IMR-90 (cell line): ENCODE data around the gene RPTOR. TPM values are rescaled to one million over a fixed set of nuclear protein-coding genes. Genes with fewer than 3 reads are reported as not detected.

Source experiments
- ATAC-seq: fragments of 200-7000 bp; cut with Tn5 transposase; 2 replicates; pipeline ENCODE4 v1.9.1; 2020; ENCODE audit warnings: low read depth, mild to moderate bottlenecking, moderate library complexity
- BruUV-seq: library from RNA; stranded (reverse); fragments of 400-500 nt; replicated peaks from 2 replicates; lab custom pipeline; 2021; lab: Mats Ljungman, UMichigan
- CTCF ChIA-PET: fragments of 300-600 bp; formaldehyde crosslinking; extraction: SDS; loops from one replicate; lab custom pipeline; 2021; ENCODE audit warnings: antibody characterized with exemption; lab: Yijun Ruan, JAX
- POLR2A ChIA-PET: fragments of 300-600 bp; sonication (Branson Sonifier 250); formaldehyde crosslinking; loops from one replicate; lab custom pipeline; 2022; ENCODE audit warnings: antibody characterized with exemption; ENCODE audit not compliant: unreplicated experiment; lab: Charles Lee
- DNase-seq: peaks from one replicate; pipeline ENCODE4 v3.0.0; 2013
- H2AFZ ChIP-seq: replicated peaks from 2 replicates; pipeline ENCODE3; 2013; ENCODE audit warnings: low read length, mild to moderate bottlenecking; ENCODE audit not compliant: poor library complexity
- H2AK5ac ChIP-seq: 2 replicates; pipeline ENCODE4 v1.6.1; 2013; ENCODE audit warnings: low read depth, low read length, inconsistent platforms
- H2AK9ac ChIP-seq: replicated peaks from 2 replicates; pipeline ENCODE3; 2013; ENCODE audit warnings: mild to moderate bottlenecking, low read depth, low read length, moderate library complexity; ENCODE audit not compliant: poor library complexity
- H2BK120ac ChIP-seq: 2 replicates; pipeline ENCODE4 v1.6.1; 2013; ENCODE audit warnings: low read depth, low read length, inconsistent platforms
- H2BK15ac ChIP-seq: 3 replicates; pipeline ENCODE4 v1.6.1; 2013; ENCODE audit warnings: low read depth, low read length, inconsistent platforms
- H2BK20ac ChIP-seq: 2 replicates; pipeline ENCODE4 v1.6.1; 2013; ENCODE audit warnings: low read depth, mild to moderate bottlenecking, inconsistent platforms, low read length, moderate library complexity
- H2BK5ac ChIP-seq: 2 replicates; pipeline ENCODE4 v1.6.1; 2013; ENCODE audit warnings: mild to moderate bottlenecking, low read depth, low read length, inconsistent platforms; ENCODE audit not compliant: poor library complexity, severe bottlenecking
- H3K14ac ChIP-seq: replicated peaks from 2 replicates; pipeline ENCODE4 v1.6.1; 2013; ENCODE audit warnings: low read depth, low read length, inconsistent platforms
- H3K18ac ChIP-seq: 2 replicates; pipeline ENCODE4 v1.6.1; 2013; ENCODE audit warnings: low read depth, low read length, control low read depth
- H3K23ac ChIP-seq: 2 replicates; pipeline ENCODE4 v1.6.1; 2013; ENCODE audit warnings: low read depth, low read length, inconsistent platforms
- H3K27ac ChIP-seq: 2 replicates; pipeline ENCODE4 v1.5.1; 2013; ENCODE audit warnings: mild to moderate bottlenecking, control low read depth, low read length; ENCODE audit not compliant: insufficient read depth
- H3K27me3 ChIP-seq: 2 replicates; pipeline ENCODE4 v1.6.1; 2013; ENCODE audit warnings: low read length; ENCODE audit not compliant: control insufficient read depth, insufficient read depth
- H3K36me3 ChIP-seq: 2 replicates; pipeline ENCODE4 v1.6.1; 2013; ENCODE audit warnings: low read length, mixed read lengths; ENCODE audit not compliant: control insufficient read depth, insufficient read depth
- H3K4ac ChIP-seq: 2 replicates; pipeline ENCODE4 v1.6.1; 2013; ENCODE audit warnings: low read depth, low read length, inconsistent platforms
- H3K4me1 ChIP-seq: 2 replicates; pipeline ENCODE4 v1.6.1; 2013; ENCODE audit warnings: low read length, mixed read lengths; ENCODE audit not compliant: control insufficient read depth, insufficient read depth
- H3K4me2 ChIP-seq: 2 replicates; pipeline ENCODE4 v1.6.1; 2013; ENCODE audit warnings: low read depth, mild to moderate bottlenecking, control low read depth, low read length, moderate library complexity
- H3K4me3 ChIP-seq: 2 replicates; pipeline ENCODE4 v1.5.1; 2013; ENCODE audit warnings: low read depth, mild to moderate bottlenecking, control low read depth, low read length, moderate library complexity; ENCODE audit not compliant: insufficient read depth
- H3K56ac ChIP-seq: 2 replicates; pipeline ENCODE4 v1.6.1; 2013; ENCODE audit warnings: low read length, inconsistent platforms; ENCODE audit not compliant: insufficient read depth; ENCODE audit errors: extremely low read depth
- H3K79me1 ChIP-seq, 2 experiments: 2 replicates each; pipeline ENCODE4 v1.6.1; 2013; ENCODE audit warnings: low read length in 2 of 2, inconsistent platforms in 1 of 2, low read depth in 1 of 2
- H3K9ac ChIP-seq: 2 replicates; pipeline ENCODE4 v1.6.1; 2013; ENCODE audit warnings: low read depth, low read length, control low read depth
- H3K9me1 ChIP-seq: 2 replicates; pipeline ENCODE4 v1.6.1; 2013; ENCODE audit warnings: low read length, inconsistent platforms; ENCODE audit not compliant: insufficient read depth
- H3K9me3 ChIP-seq: 2 replicates; pipeline ENCODE4 v1.6.1; 2013; ENCODE audit warnings: low read length; ENCODE audit not compliant: control insufficient read depth, insufficient read depth
- H4K20me1 ChIP-seq: 2 replicates; pipeline ENCODE4 v1.6.1; 2013; ENCODE audit warnings: low read length, inconsistent platforms; ENCODE audit not compliant: insufficient read depth
- H4K5ac ChIP-seq: 2 replicates; pipeline ENCODE4 v1.6.1; 2013; ENCODE audit warnings: mild to moderate bottlenecking, low read depth, low read length, control low read depth
- H4K8ac ChIP-seq, 2 experiments: 2 replicates each; pipeline ENCODE4 v1.6.1; 2013; ENCODE audit warnings: low read depth in 2 of 2, low read length in 2 of 2, control low read depth in 1 of 2, inconsistent platforms in 1 of 2
- H4K91ac ChIP-seq: 2 replicates; pipeline ENCODE4 v1.6.1; 2013; ENCODE audit warnings: low read depth, low read length, inconsistent platforms; ENCODE audit not compliant: insufficient read depth
- BHLHE40 ChIP-seq: fragments of 150-350 bp; IDR thresholded peaks from 2 replicates; pipeline ENCODE4 v1.6.1; 2016; ENCODE audit warnings: mild to moderate bottlenecking, low read depth, low read length
- CEBPB ChIP-seq: IDR thresholded peaks from 2 replicates; pipeline ENCODE4 v1.6.1; 2012; ENCODE audit warnings: low read depth, low read length, improper control_type of control experiment
- CHD1 ChIP-seq: IDR thresholded peaks from 2 replicates; pipeline ENCODE4 v1.6.1; 2012; ENCODE audit warnings: low read depth, low read length, improper control_type of control experiment
- FOS ChIP-seq: fragments of 150-350 bp; IDR thresholded peaks from 2 replicates; pipeline ENCODE4 v1.6.1; 2016; ENCODE audit warnings: low read depth, low read length
- MAFK ChIP-seq: IDR thresholded peaks from 2 replicates; pipeline ENCODE4 v1.6.1; 2012; ENCODE audit warnings: low read depth, low read length, improper control_type of control experiment
- MAZ ChIP-seq: IDR thresholded peaks from 2 replicates; pipeline ENCODE4 v1.6.1; 2012; ENCODE audit warnings: low read depth, mild to moderate bottlenecking, low read length, improper control_type of control experiment, moderate library complexity, borderline replicate concordance
- MXI1 ChIP-seq: IDR thresholded peaks from 2 replicates; pipeline ENCODE4 v1.6.1; 2012; ENCODE audit warnings: low read depth, mild to moderate bottlenecking, low read length, moderate library complexity, borderline replicate concordance
- NFE2L2 ChIP-seq: fragments of 150-350 bp; IDR thresholded peaks from 2 replicates; pipeline ENCODE4 v1.6.1; 2016; ENCODE audit warnings: low read depth, mild to moderate bottlenecking, low read length
- POLR2A ChIP-seq: IDR thresholded peaks from 2 replicates; pipeline ENCODE4 v1.6.1; 2012; ENCODE audit warnings: mild to moderate bottlenecking, low read depth, low read length
- RAD21 ChIP-seq: IDR thresholded peaks from 2 replicates; pipeline ENCODE4 v1.6.1; 2012; ENCODE audit warnings: low read length, improper control_type of control experiment
- RCOR1 ChIP-seq: IDR thresholded peaks from 2 replicates; pipeline ENCODE4 v1.6.1; 2012; ENCODE audit warnings: mild to moderate bottlenecking, low read length, improper control_type of control experiment; ENCODE audit not compliant: insufficient replicate concordance
- RFX5 ChIP-seq: IDR thresholded peaks from 2 replicates; pipeline ENCODE4 v1.8.0; 2012; ENCODE audit warnings: low read depth, mild to moderate bottlenecking, low read length, moderate library complexity
- SMC3 ChIP-seq: fragments of 150-350 bp; IDR thresholded peaks from 2 replicates; pipeline ENCODE4 v1.6.1; 2016; ENCODE audit warnings: low read depth, mild to moderate bottlenecking, antibody characterized with exemption, low read length, moderate library complexity
- USF2 ChIP-seq: fragments of 150-350 bp; IDR thresholded peaks from 2 replicates; pipeline ENCODE4 v1.6.1; 2017; ENCODE audit warnings: mild to moderate bottlenecking, antibody characterized with exemption, low read length, low read depth
- WGBS, 2 experiments: methylation state at CpG; one replicate each; pipeline versions ENCODE4 v1.1.5 to v1.1.7; 2013; ENCODE audit warnings: missing lambda C conversion rate in 2 of 2; ENCODE audit not compliant: insufficient read length in 1 of 2; ENCODE audit errors: extremely low coverage in 2 of 2; 5-methylcytosine and 5-hydroxymethylcytosine counted together
- dilution Hi-C: fragments of 300-500 bp; cut with HindIII; formaldehyde crosslinking; loops from one replicate; pipeline ENCODE4 v1.14.3; 2018; ENCODE audit warnings: low sequenced_read_pairs; ENCODE audit not compliant: unreplicated experiment
- in situ Hi-C: fragments of 300-500 bp; cut with MboI; formaldehyde crosslinking; loops from 3 replicates; pipeline ENCODE4 v1.14.3; 2019; ENCODE audit warnings: low sequenced_read_pairs, inconsistent platforms, mixed read lengths
- intact Hi-C: fragments of 100-400 bp; cut with micrococcal nuclease; formaldehyde crosslinking; loops from 2 replicates; pipeline ENCODE4 v1.10.0; 2022
- polyA plus RNA-seq, 3 experiments: library from polyadenylated mRNA; depleted of rRNA; stranded (reverse); fragments of >200 nt; gene quantifications; 2 replicates each; pipeline ENCODE4 v1.2.3, GENCODE V29; 2012; ENCODE audit warnings: low replicate concordance in 1 of 3
- total RNA-seq: library from RNA; depleted of rRNA; stranded (reverse); fragments of >200 nt; gene quantifications from 2 replicates; pipeline ENCODE4 v1.2.3, GENCODE V29; 2012
- TF ChIP-seq, protein P1 (sequence below): conservative IDR thresholded peaks from 2 replicates; pipeline ENCODE4 v1.5.1; 2012; ENCODE audit warnings: mild to moderate bottlenecking, low read depth, low read length, improper control_type of control experiment
- TF ChIP-seq, protein P2 (sequence below): fragments of 150-350 bp; IDR thresholded peaks from 2 replicates; pipeline ENCODE4 v1.6.1; 2016; ENCODE audit warnings: low read depth, mild to moderate bottlenecking, low read length, moderate library complexity, borderline replicate concordance

RPTOR gene
- total and polyA plus RNA-seq, 2 of the 4 experiments (the other 2 are of a cell fraction) = 10.8 to 14.7 TPM

- no peak overlapping the region for H4K5ac ChIP-seq
- peaks cover 21% of the 10 kb centered on the region for H4K20me1 ChIP-seq
- peaks cover 15% of the 10 kb centered on the region for H3K9me1 ChIP-seq
- no peak overlapping the region for H3K27ac ChIP-seq
- H3K56ac ChIP-seq = no peak overlapping the region
- no peak overlapping the region for H3K23ac ChIP-seq
- no peak overlapping the region for H2BK5ac ChIP-seq
- H2AK5ac ChIP-seq = no peak overlapping the region
- dilution Hi-C loops (no loop called here), intact Hi-C loops (no loop called here), in situ Hi-C loops (no loop called here)
- no peaks in the 10 kb centered on the region for H3K9me3 ChIP-seq
- H2BK15ac ChIP-seq = no peak overlapping the region
- peaks cover 5% of the 10 kb centered on the region; the same call in 1 of the 2 replicates for H3K4me1 ChIP-seq
- no peak overlapping the region for H2AK9ac ChIP-seq
- H3K9ac ChIP-seq = no peak overlapping the region
- no peak overlapping the region for H3K18ac ChIP-seq
- no peak for DNase-seq
- no peak for ATAC-seq
- BruUV-seq = no TSS peak
- H3K14ac ChIP-seq = no peak overlapping the region
- TF ChIP-seq, protein P1, sequence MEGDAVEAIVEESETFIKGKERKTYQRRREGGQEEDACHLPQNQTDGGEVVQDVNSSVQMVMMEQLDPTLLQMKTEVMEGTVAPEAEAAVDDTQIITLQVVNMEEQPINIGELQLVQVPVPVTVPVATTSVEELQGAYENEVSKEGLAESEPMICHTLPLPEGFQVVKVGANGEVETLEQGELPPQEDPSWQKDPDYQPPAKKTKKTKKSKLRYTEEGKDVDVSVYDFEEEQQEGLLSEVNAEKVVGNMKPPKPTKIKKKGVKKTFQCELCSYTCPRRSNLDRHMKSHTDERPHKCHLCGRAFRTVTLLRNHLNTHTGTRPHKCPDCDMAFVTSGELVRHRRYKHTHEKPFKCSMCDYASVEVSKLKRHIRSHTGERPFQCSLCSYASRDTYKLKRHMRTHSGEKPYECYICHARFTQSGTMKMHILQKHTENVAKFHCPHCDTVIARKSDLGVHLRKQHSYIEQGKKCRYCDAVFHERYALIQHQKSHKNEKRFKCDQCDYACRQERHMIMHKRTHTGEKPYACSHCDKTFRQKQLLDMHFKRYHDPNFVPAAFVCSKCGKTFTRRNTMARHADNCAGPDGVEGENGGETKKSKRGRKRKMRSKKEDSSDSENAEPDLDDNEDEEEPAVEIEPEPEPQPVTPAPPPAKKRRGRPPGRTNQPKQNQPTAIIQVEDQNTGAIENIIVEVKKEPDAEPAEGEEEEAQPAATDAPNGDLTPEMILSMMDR = no peak
- TF ChIP-seq RAD21 (no peak), SMC3 (no peak), MAZ (no peak), POLR2A (no peak), RFX5 (no peak), BHLHE40 (no peak), CHD1 (no peak), RCOR1 (no peak), USF2 (no peak), NFE2L2 (no peak), CEBPB (no peak), FOS (no peak), MAFK (no peak), MXI1 (no peak)
- TF ChIP-seq, protein P2, sequence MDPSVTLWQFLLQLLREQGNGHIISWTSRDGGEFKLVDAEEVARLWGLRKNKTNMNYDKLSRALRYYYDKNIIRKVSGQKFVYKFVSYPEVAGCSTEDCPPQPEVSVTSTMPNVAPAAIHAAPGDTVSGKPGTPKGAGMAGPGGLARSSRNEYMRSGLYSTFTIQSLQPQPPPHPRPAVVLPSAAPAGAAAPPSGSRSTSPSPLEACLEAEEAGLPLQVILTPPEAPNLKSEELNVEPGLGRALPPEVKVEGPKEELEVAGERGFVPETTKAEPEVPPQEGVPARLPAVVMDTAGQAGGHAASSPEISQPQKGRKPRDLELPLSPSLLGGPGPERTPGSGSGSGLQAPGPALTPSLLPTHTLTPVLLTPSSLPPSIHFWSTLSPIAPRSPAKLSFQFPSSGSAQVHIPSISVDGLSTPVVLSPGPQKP = no peak
- no peak overlapping the region for H3K4me3 ChIP-seq
- H3K27me3 ChIP-seq = no peaks in the 10 kb centered on the region
- no peak overlapping the region for H4K91ac ChIP-seq
- H3K4ac ChIP-seq = no peak overlapping the region
- no peak overlapping the region for H2AFZ ChIP-seq
- no peaks in the 10 kb centered on the region for H3K36me3 ChIP-seq
- 100% methylated on average over 2 of the region's 6 CpGs; no CpG with 5 or more reads in 1 of the 2 experiments for WGBS, 2 experiments
- no peak overlapping the region for H2BK120ac ChIP-seq
- POLR2A ChIA-PET = no interaction called here
- H3K4me2 ChIP-seq = no peak overlapping the region
- no peak overlapping the region for H4K8ac ChIP-seq
- CTCF ChIA-PET = no interaction called here
- H3K79me1 ChIP-seq = peaks cover 29 to 70% of the 10 kb centered on the region in 2 experiments
- H2BK20ac ChIP-seq = no peak overlapping the region
Observed at GRCh38 chr17:80616705-80617104, 72.1 kb downstream of the RPTOR start.
